Right lobe of liver (tissue), 6 donors: Measurements from ENCODE around the gene SH3GL3. TPM values are rescaled to one million over a fixed set of nuclear protein-coding genes. Genes with fewer than 3 reads are reported as not detected.

Source experiments
- ATAC-seq, 4 donors: fragments of 200-7000 bp; cut with Tn5 transposase; one replicate each; pipeline ENCODE4 v1.9.1; 2020; ENCODE audit warnings: mild to moderate bottlenecking in 4 of 4, moderate library complexity in 4 of 4
- DNase-seq, 3 donors: peaks; one replicate each; pipeline ENCODE4 v3.0.0-alpha.2; 2020
- H3K27ac ChIP-seq, 3 donors: fragments of 200-600 bp; one replicate each; pipeline ENCODE4 v1.8.0; 2022
- H3K27me3 ChIP-seq, 2 donors: fragments of 200-600 bp; one replicate each; pipeline ENCODE4 v1.8.0; 2022
- H3K36me3 ChIP-seq, 4 donors: fragments of 200-600 bp; sonication (generic) in 1 of 4; one replicate each; pipeline versions ENCODE4 v1.5.1 to v1.8.0; 2017 to 2022; ENCODE audit warnings: control low read depth in 1 of 4
- H3K4me1 ChIP-seq, 4 donors: fragments of 200-600 bp; sonication (generic) in 1 of 4; one replicate each; pipeline versions ENCODE4 v1.5.1 to v1.8.0; 2017 to 2022; ENCODE audit warnings: control low read depth in 1 of 4
- H3K4me3 ChIP-seq, 3 donors: fragments of 200-600 bp; one replicate each; pipeline ENCODE4 v1.8.0; 2022
- H3K9me3 ChIP-seq, 4 donors: fragments of 200-600 bp; sonication (generic) in 1 of 4; one replicate each; pipeline versions ENCODE4 v1.5.1 to v1.8.0; 2017 to 2022; ENCODE audit warnings: control low read depth in 1 of 4
- POLR2A ChIP-seq: fragments of 450-650 bp; IDR thresholded peaks from one replicate; pipeline ENCODE4 v1.6.1; 2017; ENCODE audit warnings: antibody characterized with exemption, mild to moderate bottlenecking
- WGBS: methylation state at CpG from one replicate; pipeline ENCODE4 v1.1.6; 2018; ENCODE audit warnings: low coverage, low lambda C conversion rate; ENCODE audit not compliant: insufficient coverage; ENCODE audit errors: missing lambda C conversion rate; 5-methylcytosine and 5-hydroxymethylcytosine counted together
- intact Hi-C, 2 donors: fragments of 100-400 bp; cut with DNase I; formaldehyde crosslinking; loops; one replicate each; pipeline versions ENCODE4 v1.11.2 to v1.14.1; 2022
- total RNA-seq, 6 experiments: library from RNA; depleted of rRNA in 2 of 6; stranded (reverse); fragments of >200 nt in 2 of 6; fragmentation: NEBNext Ultra II Directional in 3 of 6; extraction: Animal tissue kit (Norgen Biotek cat#: 25700) in 3 of 6; gene quantifications; one replicate each; pipeline versions ENCODE4 v1.1.0 to v1.2.4, GENCODE V29; 2016 to 2023
- TF ChIP-seq, protein P1 (sequence below), 4 donors: fragments of 200-600 bp in 3 of 4; fragments of 450-650 bp in 1 of 4; IDR thresholded peaks; one replicate each; pipeline versions ENCODE4 v1.5.1 to v1.8.0; 2016 to 2022; ENCODE audit warnings: antibody characterized with exemption in 4 of 4, mild to moderate bottlenecking in 2 of 4
- donor health status: DM: no; HTN: yes; CAD: no.
- donor health status: DM: no; HTN: no; CAD: no.
- donor health status: DM: no; HTN: no; CAD: no.
- donor health status: DM: no; HTN: yes; CAD: no.
- donor health status: DM: no; HTN: yes; CAD: no.

SH3GL3 gene
- total RNA-seq, 6 experiments from 2014 or later: not detected

- WGBS: 9% methylated on average over 6 of the region's 6 CpGs
These were observed 10.5 kb upstream of the SH3GL3 start for GRCh38 chr15:83436513-83437158.

GRCh38 chr15:83443076-83443847 lies 3.9 kb upstream of the SH3GL3 start:
- no peaks in the 10 kb centered on the region for H3K9me3 ChIP-seq
- intact Hi-C loops: no loop called here
- 77% methylated on average over 5 of the region's 5 CpGs for WGBS
- peaks cover 0 to 8% (median 0%) of the 10 kb centered on the region in 4 donors for H3K4me1 ChIP-seq
- H3K27ac ChIP-seq: no peak overlapping the region
- no peaks in the 10 kb centered on the region for H3K27me3 ChIP-seq
- no peak overlapping the region for H3K4me3 ChIP-seq
- H3K36me3 ChIP-seq: no peaks in the 10 kb centered on the region
- no peak for DNase-seq
- TF ChIP-seq, protein P1, sequence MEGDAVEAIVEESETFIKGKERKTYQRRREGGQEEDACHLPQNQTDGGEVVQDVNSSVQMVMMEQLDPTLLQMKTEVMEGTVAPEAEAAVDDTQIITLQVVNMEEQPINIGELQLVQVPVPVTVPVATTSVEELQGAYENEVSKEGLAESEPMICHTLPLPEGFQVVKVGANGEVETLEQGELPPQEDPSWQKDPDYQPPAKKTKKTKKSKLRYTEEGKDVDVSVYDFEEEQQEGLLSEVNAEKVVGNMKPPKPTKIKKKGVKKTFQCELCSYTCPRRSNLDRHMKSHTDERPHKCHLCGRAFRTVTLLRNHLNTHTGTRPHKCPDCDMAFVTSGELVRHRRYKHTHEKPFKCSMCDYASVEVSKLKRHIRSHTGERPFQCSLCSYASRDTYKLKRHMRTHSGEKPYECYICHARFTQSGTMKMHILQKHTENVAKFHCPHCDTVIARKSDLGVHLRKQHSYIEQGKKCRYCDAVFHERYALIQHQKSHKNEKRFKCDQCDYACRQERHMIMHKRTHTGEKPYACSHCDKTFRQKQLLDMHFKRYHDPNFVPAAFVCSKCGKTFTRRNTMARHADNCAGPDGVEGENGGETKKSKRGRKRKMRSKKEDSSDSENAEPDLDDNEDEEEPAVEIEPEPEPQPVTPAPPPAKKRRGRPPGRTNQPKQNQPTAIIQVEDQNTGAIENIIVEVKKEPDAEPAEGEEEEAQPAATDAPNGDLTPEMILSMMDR (IDR thresholded peaks at IDR 0.05): no peak
- no peak for TF ChIP-seq POLR2A
- no peak for ATAC-seq

More at GRCh38 chr15:83436513-83437158, 10.5 kb upstream of the SH3GL3 start:
- no peaks in the 10 kb centered on the region for H3K36me3 ChIP-seq
- H3K4me1 ChIP-seq: no peaks in the 10 kb centered on the region
- no peak overlapping the region for H3K4me3 ChIP-seq
- DNase-seq (no peak), ATAC-seq (peak in 1 of 4 donors; percentile 22)
- no peak overlapping the region for H3K27ac ChIP-seq
- TF ChIP-seq POLR2A: no peak
- TF ChIP-seq, protein P1 (IDR thresholded peaks at IDR 0.05): peak; percentile 10 to 31 (median 24)
- H3K9me3 ChIP-seq: no peaks in the 10 kb centered on the region
- H3K27me3 ChIP-seq: no peaks in the 10 kb centered on the region
- intact Hi-C loops: loop anchor here in 1 of 2 donors (10.0 kb wide), 1 partner anchor 118 kb away; no protein-coding TSS in a partner anchor

- Histone ChIP-seq H3K27me3 (no peaks in the 10 kb centered on the region), H3K27ac (no peak overlapping the region), H3K4me3 (no peak overlapping the region), H3K9me3 (no peaks in the 10 kb centered on the region), H3K4me1 (peaks cover 0 to 8% (median 0%) of the 10 kb centered on the region in 4 donors), H3K36me3 (no peaks in the 10 kb centered on the region)
- intact Hi-C loops: no loop called here
- ATAC-seq: no peak
- DNase-seq: no peak
- TF ChIP-seq, protein P1 (IDR thresholded peaks at IDR 0.05): no peak
- no peak for TF ChIP-seq POLR2A
These were observed 2.2 kb upstream of the SH3GL3 start for GRCh38 chr15:83444936-83445335.

- intact Hi-C loops: no loop called here
- 11% methylated on average over 2 of the region's 5 CpGs for WGBS
- no peaks in the 10 kb centered on the region for H3K9me3 ChIP-seq
- no peak for DNase-seq
- no peaks in the 10 kb centered on the region for H3K27me3 ChIP-seq
- no peak overlapping the region for H3K27ac ChIP-seq
- TF ChIP-seq, protein P1 (IDR thresholded peaks at IDR 0.05): no peak
- no peak for TF ChIP-seq POLR2A
- no peaks in the 10 kb centered on the region for H3K36me3 ChIP-seq
- ATAC-seq: no peak
- peaks cover 0 to 8% (median 0%) of the 10 kb centered on the region in 4 donors for H3K4me1 ChIP-seq
- H3K4me3 ChIP-seq: no peak overlapping the region
These were observed 1.5 kb upstream of the SH3GL3 start for GRCh38 chr15:83445643-83446042.
